Measurements from ENCODE around the gene GABRB2. TPM values are rescaled to one million over a fixed set of nuclear protein-coding genes. Genes with fewer than 3 reads are reported as not detected.
"Not testable (repeated sequence)": the region's sequence is repeated elsewhere in the genome, so short reads cannot be mapped to it uniquely, and the experiment has no call there.

GABRB2 gene
- total RNA-seq, 1 experiment from 2014 or later, result not detected

DNA sequence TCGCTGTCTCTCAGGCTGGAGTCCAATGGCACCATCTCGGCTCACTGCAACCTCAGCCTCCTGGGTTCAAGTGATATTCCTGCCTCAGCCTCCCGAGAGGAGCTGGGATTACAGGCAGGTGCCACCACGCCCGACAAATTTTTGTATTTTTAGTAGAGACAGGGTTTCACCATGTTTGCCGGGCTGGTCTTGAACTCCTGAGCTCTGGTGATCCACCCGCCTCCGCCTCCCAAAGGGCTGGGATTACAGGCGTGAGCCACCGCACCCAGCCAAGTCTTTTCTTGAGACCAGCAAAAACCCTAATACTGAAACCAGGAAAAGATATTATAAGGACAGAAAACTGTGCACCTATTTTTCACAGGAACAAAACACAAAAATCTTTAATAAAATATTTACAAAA lies 41.4 kb downstream of the GABRB2 start:
- in situ Hi-C loops (cut with HindIII; ENCODE audit: low pct_unique_long_range_greater_than_20kb, low sequenced_read_pairs); DNase-seq (ENCODE audit: low read depth): not testable (repeated sequence)

DNA sequence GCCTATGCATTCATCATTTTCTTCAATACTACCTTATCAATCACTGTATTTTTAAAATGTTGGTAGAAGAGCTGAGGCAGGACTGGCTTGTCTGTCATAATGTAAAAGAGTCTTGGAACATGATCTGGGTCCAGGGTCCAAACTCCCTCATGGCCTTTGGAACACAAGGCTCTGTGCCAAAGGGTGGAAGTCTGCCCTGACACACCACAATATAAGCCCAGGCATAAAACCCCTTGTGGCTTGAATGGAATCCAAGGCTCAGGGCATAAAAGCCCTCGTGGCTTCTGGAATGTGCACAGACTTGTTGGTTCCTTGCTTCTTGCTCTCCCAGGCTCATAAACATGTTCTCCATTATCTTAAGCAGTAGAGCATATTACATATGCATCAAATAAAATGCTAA lies 48.0 kb downstream of the GABRB2 start:
- in situ Hi-C loops (cut with HindIII; ENCODE audit: low pct_unique_long_range_greater_than_20kb, low sequenced_read_pairs), result no loop called here
- no peak for DNase-seq (ENCODE audit: low read depth)

DNA sequence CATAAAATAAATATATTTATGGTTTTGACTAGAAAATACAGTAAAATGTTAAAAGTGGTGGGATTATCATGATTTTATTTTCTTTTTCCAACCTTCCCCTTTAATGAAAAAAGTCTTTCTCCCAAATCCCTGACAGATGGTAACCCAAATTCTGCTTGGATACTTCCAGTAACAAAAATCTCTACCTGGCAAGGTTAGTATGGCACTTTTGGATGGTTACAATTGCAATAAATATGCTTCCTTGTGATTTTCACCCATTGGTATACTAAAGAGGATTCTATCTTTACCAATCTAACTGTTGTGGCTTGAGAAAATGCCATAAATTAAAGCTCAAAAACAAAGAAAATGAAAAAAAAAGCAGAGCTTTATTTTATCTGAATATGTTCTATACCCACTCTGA lies 62.8 kb downstream of the GABRB2 start:
- DNase-seq (ENCODE audit: low read depth), result no peak
- in situ Hi-C loops (cut with HindIII; ENCODE audit: low pct_unique_long_range_greater_than_20kb, low sequenced_read_pairs), result no loop called here

DNA sequence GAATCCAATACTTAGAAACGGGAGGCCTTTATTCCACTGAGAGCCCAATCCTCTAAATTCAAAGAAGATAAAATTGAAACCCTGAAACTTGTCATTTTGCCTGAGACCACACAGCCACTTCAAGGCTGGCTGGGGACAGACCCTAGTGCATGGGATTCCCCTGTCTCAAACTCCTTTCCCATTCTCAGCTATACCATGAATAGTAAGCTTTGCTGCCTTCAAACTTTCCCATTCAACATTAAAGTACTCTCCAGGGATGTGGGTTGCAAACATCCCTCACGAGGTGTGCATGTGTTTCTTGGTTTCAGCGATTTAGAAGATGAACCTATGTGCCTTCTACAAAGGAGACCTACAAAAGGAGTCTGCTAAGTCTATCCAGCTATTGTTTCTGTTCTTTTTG lies 64.6 kb downstream of the GABRB2 start:
- in situ Hi-C loops (cut with HindIII; ENCODE audit: low pct_unique_long_range_greater_than_20kb, low sequenced_read_pairs), result no loop called here
- no peak for DNase-seq (ENCODE audit: low read depth)

DNA sequence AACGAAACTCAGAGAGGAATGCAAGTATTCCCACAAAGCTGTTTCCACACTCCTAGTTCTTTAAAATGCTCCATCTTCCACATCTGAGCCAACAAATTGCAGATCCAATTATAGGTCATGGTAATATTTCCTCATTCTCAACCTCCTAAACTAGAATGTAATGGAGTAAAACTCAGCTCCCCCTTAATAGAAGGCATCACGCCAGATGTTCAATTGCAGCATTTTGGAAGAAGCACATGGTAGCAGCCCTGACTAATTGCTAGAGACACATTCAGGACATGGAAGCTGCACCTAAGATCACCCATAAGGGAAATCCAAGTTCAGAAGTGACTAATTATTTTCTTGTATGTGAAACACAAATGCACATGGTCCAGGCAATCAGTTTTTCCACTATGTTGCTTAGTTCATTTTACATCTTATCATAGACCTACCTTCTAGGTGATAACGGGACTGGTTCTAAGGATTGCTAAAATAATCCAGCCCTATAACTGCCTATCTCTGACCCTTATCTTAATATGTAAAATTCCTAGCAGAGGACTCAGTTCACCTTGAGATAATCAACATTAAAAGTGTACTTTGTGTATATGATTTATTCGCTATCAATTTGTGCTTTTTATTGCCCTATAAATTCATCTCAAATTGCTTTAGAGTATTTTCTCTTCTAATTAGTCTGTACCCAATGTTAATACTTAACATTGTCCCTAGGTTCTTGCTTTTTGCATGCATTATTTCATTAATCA lies 75.1 kb downstream of the GABRB2 start:
- in situ Hi-C loops (cut with HindIII; ENCODE audit: low pct_unique_long_range_greater_than_20kb, low sequenced_read_pairs), result no loop called here
- no peak for DNase-seq (ENCODE audit: low read depth)

DNA sequence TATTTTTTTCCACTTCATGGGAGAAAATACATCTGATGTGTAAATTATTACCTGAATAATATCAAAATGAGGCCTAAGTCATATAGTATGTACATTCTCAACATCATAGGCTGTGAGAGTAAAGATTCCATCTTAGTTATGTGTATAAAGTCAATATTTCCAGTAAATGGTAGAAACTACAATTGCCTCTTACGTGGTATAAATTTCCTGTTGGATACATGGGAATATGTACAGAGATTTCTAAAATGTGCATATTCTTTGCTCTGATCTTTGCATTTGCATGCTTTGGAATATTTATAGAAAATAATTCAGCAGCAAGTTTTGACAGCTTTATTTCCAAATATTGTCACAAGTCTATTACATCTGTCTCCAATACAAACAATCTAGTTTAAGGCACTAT lies 78.8 kb downstream of the GABRB2 start:
- in situ Hi-C loops (cut with HindIII; ENCODE audit: low pct_unique_long_range_greater_than_20kb, low sequenced_read_pairs), result no loop called here
- DNase-seq (ENCODE audit: low read depth), result no peak

DNA sequence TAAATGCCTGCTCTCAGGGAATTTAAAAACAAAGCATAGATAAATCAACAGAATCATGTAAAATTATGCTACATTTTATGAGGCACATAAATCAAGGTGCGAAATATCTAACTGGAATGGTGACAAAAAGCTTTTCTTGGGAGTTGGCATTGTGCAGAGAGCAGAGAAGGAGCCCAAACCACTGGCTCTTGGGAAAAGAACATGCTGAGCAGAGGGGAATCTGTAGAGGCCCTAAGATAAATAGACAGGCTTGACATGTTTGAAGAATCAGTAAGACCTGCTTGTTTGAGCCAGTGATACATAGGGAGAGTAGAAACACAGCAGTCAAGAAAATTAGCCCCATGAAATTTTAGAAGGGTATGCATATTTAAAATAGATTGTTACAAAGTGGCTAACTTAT lies 85.8 kb downstream of the GABRB2 start:
- in situ Hi-C loops (cut with HindIII; ENCODE audit: low pct_unique_long_range_greater_than_20kb, low sequenced_read_pairs), result no loop called here
- no peak for DNase-seq (ENCODE audit: low read depth)

DNA sequence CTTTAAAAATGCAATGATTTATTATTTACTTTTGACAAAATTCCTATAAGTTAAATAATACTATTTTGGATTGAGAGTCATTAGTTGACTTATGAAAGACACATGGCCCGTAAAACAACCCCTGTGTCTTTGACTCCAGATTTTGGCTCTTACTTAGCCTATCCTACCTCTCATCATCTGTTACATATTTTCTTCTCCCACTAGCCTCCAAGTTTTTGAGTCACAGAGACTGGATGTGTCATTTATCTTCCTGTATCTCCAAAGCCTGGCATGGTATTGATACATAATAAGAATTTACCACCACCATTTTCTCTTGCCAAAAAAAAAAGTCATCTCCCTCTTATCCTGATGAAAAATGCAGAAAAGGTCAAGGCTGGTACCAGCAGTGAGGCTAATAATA lies 99.9 kb downstream of the GABRB2 start:
- DNase-seq (ENCODE audit: low read depth), result no peak
- in situ Hi-C loops (cut with HindIII; ENCODE audit: low pct_unique_long_range_greater_than_20kb, low sequenced_read_pairs), result no loop called here

DNA sequence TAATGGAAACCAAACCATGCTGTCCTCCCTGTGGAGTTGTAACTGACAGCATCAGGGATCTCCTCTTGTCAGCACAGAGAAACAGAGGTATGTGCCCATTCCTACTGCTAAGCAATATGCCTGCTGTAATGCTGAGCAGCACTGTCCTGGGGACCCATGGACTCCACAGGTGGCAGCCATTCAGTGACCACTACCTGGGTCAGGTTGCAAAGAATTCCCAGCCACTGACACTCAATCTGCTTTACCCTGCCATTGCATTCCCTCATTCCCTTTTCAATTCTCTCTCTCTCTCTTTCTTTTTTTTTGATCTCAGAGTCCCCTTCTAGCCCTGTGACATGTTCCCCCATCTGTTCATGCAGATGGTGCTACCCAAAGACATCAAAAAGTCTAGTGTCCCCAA lies 104.1 kb downstream of the GABRB2 start:
- no peak for DNase-seq (ENCODE audit: low read depth)
- in situ Hi-C loops (cut with HindIII; ENCODE audit: low pct_unique_long_range_greater_than_20kb, low sequenced_read_pairs), result no loop called here

DNA sequence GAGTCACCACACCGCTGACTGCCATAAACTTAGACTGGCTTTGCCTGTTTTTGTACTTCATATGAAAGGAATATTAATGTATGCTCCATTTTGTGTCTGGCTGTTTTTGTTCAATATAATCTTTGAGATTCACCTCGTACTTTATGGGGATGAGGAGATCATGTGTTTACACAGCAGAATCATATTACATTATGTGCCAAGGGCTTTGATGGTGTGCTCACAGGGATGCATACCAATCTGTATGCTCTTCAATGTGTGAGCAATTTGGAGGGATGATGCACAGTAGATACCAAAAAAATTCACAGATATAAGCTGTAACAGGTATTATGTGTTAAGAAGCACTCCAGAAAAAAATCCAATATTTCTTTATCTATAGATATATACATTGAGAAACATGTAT lies 113.7 kb downstream of the GABRB2 start:
- DNase-seq (ENCODE audit: low read depth), result no peak
- in situ Hi-C loops (cut with HindIII; ENCODE audit: low pct_unique_long_range_greater_than_20kb, low sequenced_read_pairs), result no loop called here

DNA sequence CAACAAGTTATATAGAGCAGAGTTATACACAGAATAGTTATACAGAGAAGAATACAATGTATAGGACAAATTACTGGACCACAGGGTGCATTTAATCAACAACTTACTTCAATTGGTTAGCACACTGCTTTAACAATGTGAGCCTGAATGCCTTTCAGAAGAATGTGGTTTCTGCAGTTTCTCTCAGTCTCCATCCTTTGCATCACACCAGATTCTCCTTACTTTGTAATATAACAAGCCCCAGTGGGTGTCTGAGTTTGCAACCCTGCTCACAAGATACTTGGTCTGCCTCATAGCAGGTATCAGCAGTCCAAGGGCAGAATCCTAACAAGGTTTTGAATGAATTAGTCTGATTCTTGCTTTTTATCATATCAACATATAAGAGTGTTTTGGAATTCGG lies 114.6 kb downstream of the GABRB2 start:
- in situ Hi-C loops (cut with HindIII; ENCODE audit: low pct_unique_long_range_greater_than_20kb, low sequenced_read_pairs), result no loop called here
- DNase-seq (ENCODE audit: low read depth), result no peak

DNA sequence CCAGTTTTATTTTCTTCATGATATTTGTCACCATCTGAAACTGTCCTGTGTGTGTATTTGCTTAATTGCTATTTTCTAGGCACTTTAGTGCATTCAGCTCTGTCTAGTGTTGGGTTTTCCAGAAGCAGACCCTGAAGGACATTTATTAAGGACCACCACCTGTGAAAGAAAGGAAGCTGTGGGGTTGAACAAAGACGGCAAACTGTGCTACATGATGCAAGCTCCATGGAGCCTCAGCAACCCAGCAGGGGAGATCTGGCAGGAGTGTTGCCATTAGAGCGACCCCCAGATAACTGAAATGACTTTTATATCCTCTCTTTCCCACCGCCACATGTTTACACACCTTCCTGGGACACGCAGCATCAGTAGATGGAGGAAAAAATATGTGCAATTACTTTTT lies 125.5 kb downstream of the GABRB2 start:
- no peak for DNase-seq (ENCODE audit: low read depth)
- in situ Hi-C loops (cut with HindIII; ENCODE audit: low pct_unique_long_range_greater_than_20kb, low sequenced_read_pairs), result no loop called here

DNA sequence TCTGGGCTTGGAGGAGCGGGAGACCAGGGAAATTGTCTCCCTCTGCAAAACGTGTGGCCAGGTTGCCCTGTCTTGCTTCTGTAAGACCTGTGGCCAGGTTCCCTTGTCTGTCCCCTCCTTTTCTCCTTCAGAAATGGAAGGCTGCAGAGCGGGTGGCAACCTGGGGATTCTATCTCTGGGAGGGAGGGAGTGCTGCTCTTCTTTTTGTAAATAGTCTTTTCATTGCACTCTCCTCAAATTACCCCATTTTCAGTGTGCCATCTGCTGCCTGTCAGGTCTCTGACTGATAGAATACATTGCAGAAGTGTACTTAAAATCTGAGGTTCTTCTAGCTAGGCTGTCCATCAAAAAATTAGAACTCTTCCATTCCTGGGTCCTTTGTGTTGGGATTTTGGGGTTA lies 126.0 kb downstream of the GABRB2 start:
- in situ Hi-C loops (cut with HindIII; ENCODE audit: low pct_unique_long_range_greater_than_20kb, low sequenced_read_pairs), result no loop called here
- no peak for DNase-seq (ENCODE audit: low read depth)

DNA sequence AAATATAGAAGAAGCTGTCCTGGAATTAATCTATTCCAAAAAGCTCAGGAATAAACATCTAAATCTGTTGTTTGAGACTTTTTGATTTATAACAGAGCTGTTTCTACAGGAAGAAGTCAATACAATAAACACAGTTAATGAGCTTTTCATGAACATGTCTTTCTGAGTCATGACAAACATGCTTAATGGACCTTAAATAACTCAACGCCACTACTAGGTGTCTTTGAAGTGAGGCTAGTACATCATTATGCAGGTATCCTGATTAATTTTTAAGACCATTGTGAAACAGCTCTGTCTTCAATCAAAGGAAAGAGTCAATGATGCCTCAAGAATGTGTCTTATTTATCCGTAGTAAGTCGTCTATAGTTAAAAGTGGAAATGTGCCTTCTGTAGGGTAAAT lies 131.6 kb downstream of the GABRB2 start:
- in situ Hi-C loops (cut with HindIII; ENCODE audit: low pct_unique_long_range_greater_than_20kb, low sequenced_read_pairs), result no loop called here
- no peak for DNase-seq (ENCODE audit: low read depth)

DNA sequence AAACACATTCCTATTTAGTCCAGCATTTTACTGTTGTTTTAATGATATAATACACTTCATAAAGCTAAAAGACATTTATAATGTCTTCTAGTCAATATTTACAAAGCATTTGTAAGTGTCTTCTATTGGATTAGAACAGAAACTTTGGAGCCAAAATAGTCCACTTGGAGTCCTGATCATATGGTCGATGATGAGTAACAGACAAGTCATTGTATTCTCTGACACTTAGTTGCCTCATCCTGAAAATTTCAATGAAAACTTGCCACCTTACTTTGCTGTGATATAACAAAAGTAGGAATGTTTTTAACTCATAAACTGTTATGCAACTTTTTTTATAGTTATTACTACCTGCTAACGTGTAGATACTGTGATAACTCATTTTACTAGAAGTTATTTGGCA lies 132.5 kb downstream of the GABRB2 start:
- no peak for DNase-seq (ENCODE audit: low read depth)
- in situ Hi-C loops (cut with HindIII; ENCODE audit: low pct_unique_long_range_greater_than_20kb, low sequenced_read_pairs), result no loop called here

DNA sequence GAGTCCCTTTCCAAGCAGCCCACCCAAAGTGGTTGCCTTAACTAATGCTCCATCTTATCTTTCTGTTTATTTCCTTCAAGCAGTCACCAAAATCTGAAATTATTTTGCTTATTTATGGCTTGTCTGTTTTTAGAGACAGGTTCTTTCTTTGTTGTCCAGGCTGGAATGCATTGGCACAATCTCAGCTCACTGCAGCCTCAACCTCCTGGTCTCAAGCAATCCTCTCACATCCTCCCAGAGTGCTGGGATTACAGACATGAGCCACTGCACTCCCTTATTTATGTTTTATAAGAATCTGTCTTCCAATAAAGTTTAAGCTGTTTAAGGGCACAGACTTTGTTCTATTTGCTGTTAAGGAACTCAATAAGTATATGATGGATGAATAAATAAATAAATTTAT lies 133.7 kb downstream of the GABRB2 start:
- DNase-seq (ENCODE audit: low read depth), result no peak
- in situ Hi-C loops (cut with HindIII; ENCODE audit: low pct_unique_long_range_greater_than_20kb, low sequenced_read_pairs), result no loop called here

DNA sequence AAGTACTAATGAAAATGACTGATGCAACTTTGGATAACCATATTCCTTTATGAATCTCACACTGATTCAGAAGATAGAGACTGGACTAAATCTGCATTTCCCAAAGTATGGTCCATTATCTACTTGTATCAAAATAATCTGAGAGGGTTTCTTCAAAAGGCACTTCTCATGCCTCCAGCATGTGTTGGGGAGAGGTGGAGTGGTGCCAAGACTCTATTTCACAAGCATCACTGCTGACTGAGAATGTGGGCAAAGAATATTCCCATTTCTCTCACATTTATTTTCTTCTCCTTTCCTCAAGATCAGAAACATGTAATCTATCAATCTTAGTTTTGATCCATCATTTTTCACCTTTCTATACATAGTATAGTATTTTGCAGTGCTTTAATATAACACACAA lies 135.4 kb downstream of the GABRB2 start:
- in situ Hi-C loops (cut with HindIII; ENCODE audit: low pct_unique_long_range_greater_than_20kb, low sequenced_read_pairs), result no loop called here
- DNase-seq (ENCODE audit: low read depth), result no peak

DNA sequence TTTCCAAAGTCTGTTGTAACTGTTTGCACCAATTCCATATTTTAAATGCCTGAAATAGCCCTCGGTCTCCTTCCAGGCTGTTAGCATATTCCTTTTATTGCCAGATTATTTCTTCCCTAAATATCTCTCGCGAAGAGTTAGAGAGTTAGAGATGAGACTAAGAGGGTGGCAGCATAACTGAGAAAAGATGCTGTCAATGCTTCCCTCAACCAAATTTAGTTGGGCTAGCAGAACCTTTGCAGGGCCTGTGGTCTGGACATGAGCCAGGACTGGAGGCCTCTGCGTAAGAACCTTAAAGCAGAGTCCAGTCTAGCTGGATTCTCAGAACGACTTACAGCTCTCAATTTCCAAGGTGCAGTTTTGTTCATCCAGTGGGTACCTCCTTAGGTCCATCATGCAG lies 135.9 kb downstream of the GABRB2 start:
- DNase-seq (ENCODE audit: low read depth), result no peak
- in situ Hi-C loops (cut with HindIII; ENCODE audit: low pct_unique_long_range_greater_than_20kb, low sequenced_read_pairs), result no loop called here

DNA sequence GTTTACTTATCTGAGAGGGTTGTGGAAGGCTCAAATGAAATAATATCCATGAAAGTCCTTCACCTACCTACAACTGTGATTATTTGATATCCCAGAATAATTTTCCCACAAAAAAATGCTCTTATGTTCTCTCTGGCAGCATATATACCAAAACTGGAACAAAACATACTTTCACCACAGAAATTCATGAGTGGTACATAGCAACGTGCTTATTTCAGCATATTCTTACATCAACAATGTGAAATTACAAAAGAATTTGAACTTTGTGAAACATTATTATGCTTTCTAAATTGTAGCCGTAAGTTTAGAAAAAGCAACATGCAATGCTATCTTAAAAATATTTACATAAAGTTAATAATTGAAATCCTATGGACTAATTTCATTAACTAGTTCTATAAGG lies 137.1 kb downstream of the GABRB2 start:
- in situ Hi-C loops (cut with HindIII; ENCODE audit: low pct_unique_long_range_greater_than_20kb, low sequenced_read_pairs), result no loop called here
- DNase-seq (ENCODE audit: low read depth), result no peak

DNA sequence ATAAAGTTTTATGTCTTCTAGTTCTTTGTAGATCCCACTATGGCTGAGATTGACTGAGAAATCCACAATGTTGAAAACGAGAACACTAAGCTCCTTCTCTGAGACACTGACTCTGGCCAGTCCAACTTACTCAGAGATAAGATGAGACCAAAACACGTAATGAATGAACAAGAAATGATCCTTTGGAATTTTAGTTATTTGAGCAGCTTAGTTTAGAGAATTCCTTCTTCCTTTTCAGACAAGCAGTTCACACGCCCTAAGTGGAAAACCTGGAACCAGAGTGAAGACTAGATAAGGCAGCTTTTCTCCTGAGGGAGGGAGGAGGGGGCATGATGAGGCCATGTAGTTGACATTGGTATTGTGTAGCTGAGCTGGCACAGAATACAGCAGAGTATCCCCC lies 139.6 kb downstream of the GABRB2 start:
- in situ Hi-C loops (cut with HindIII; ENCODE audit: low pct_unique_long_range_greater_than_20kb, low sequenced_read_pairs), result no loop called here
- no peak for DNase-seq (ENCODE audit: low read depth)

DNA sequence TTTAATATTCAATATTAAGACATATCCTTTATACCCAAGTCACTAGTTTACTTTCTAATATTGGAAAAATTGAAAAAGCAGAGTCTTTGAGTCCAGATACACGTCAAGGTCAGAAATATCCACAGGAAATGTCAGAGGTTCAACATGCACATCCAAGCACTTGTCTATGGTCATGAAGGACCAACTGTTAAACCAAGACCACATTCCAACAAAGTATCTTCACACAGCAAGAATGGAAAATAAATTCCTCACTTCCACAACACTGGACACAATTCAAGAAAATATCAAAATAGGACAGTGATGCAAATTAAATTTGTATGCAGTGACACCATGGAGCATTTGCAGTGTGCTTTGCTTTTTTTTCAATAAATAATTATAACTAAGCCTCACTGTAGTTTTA lies 142.5 kb downstream of the GABRB2 start:
- in situ Hi-C loops (cut with HindIII; ENCODE audit: low pct_unique_long_range_greater_than_20kb, low sequenced_read_pairs), result no loop called here
- no peak for DNase-seq (ENCODE audit: low read depth)

Measured in Caki2 (cell line).